HG02571 (cell line): ENCODE measurements around the gene GCN1.

ENCODE experiments used
- ATAC-seq: cut with Tn5 transposase; IDR thresholded peaks from one replicate; pipeline ENCODE4 v1.9.1; 2021; ENCODE audit warnings: mild to moderate bottlenecking, moderate library complexity; ENCODE audit not compliant: unreplicated experiment

Gene GCN1

GRCh38 chr12:120230326-120230973, 35.9 kb upstream of the GCN1 start:
- no peak for ATAC-seq

- no peak for ATAC-seq
Observed at GRCh38 chr12:120229487-120230325, 35.2 kb upstream of the GCN1 start.

GRCh38 chr12:120229071-120229486, 34.6 kb upstream of the GCN1 start:
- ATAC-seq, result no peak

- no peak for ATAC-seq
Observed at GRCh38 chr12:120228291-120229070, 34.0 kb upstream of the GCN1 start.

GRCh38 chr12:120228041-120228290, 33.5 kb upstream of the GCN1 start:
- no peak for ATAC-seq

GRCh38 chr12:120227233-120228040, 32.9 kb upstream of the GCN1 start:
- ATAC-seq, result no peak

- ATAC-seq, result no peak
Observed at GRCh38 chr12:120225852-120226640, 31.5 kb upstream of the GCN1 start.

GRCh38 chr12:120225200-120225558, 30.7 kb upstream of the GCN1 start:
- ATAC-seq, result no peak

- no peak for ATAC-seq
Observed at GRCh38 chr12:120224304-120225199, 30.0 kb upstream of the GCN1 start.

- no peak for ATAC-seq
Observed at GRCh38 chr12:120223458-120224303, 29.2 kb upstream of the GCN1 start.

GRCh38 chr12:120222288-120222832, 27.8 kb upstream of the GCN1 start:
- ATAC-seq, result no peak

GRCh38 chr12:120221576-120221900, 27.0 kb upstream of the GCN1 start:
- no peak for ATAC-seq

- ATAC-seq, result no peak
Observed at GRCh38 chr12:120220838-120221575, 26.5 kb upstream of the GCN1 start.

GRCh38 chr12:120218680-120219606, 24.4 kb upstream of the GCN1 start:
- ATAC-seq, result no peak

GRCh38 chr12:120216742-120217605, 22.5 kb upstream of the GCN1 start:
- ATAC-seq, result no peak
